OCI-LY3 (cell line): ENCODE data around the gene PIEZO2.

Experiments
- H2AFZ ChIP-seq: fragments of 200-600, 300-600 bp; shearing (Covaris generic); 2 replicates; pipeline ENCODE4 v1.6.0; 2014; ENCODE audit warnings: antibody characterized with exemption, low read depth, low read length
- H3K27ac ChIP-seq: fragments of 200-600, 300-600 bp; sonication (generic); 2 replicates; pipeline ENCODE4 v1.5.1; 2014; ENCODE audit warnings: mild to moderate bottlenecking, low read length, moderate library complexity, mixed read lengths
- H3K27me3 ChIP-seq: fragments of 200-600, 300-600 bp; sonication (generic); 2 replicates; pipeline ENCODE4 v1.6.1; 2014; ENCODE audit warnings: low read depth, low read length, mixed read lengths
- H3K36me3 ChIP-seq: fragments of 200-600, 300-600 bp; sonication (generic); replicated peaks from 2 replicates; pipeline ENCODE3; 2014; ENCODE audit warnings: low read depth, low read length, mixed read lengths
- H3K4me1 ChIP-seq: fragments of 300-600, 200-600 bp; sonication (generic); 2 replicates; pipeline ENCODE4 v1.6.1; 2014; ENCODE audit warnings: low read length, mixed read lengths
- H3K4me2 ChIP-seq: fragments of 200-600, 300-600 bp; sonication (generic); 2 replicates; pipeline ENCODE4 v1.6.1; 2014; ENCODE audit warnings: low read length, mixed read lengths
- H3K4me3 ChIP-seq: fragments of 300-600, 200-600 bp; sonication (generic); 2 replicates; pipeline ENCODE4 v1.5.1; 2014; ENCODE audit warnings: antibody characterized with exemption, mild to moderate bottlenecking, low read length, moderate library complexity
- H3K79me2 ChIP-seq: fragments of 300-600, 200-600 bp; shearing (Covaris generic); 2 replicates; pipeline ENCODE4 v1.6.1; 2014; ENCODE audit warnings: mild to moderate bottlenecking, low read length, mixed read lengths
- H3K9ac ChIP-seq: fragments of 300-600, 200-600 bp; shearing (Covaris generic); 2 replicates; pipeline ENCODE4 v1.6.0; 2014; ENCODE audit warnings: mild to moderate bottlenecking, low read length, moderate library complexity
- H3K9me3 ChIP-seq: fragments of 200-600, 300-600 bp; shearing (Covaris generic); 2 replicates; pipeline ENCODE4 v1.6.1; 2014; ENCODE audit warnings: low read length, mixed read lengths; ENCODE audit not compliant: insufficient read depth
- H4K20me1 ChIP-seq: fragments of 200-600, 300-600 bp; sonication (generic); 2 replicates; pipeline ENCODE4 v1.6.1; 2016; ENCODE audit warnings: low read length, mixed read lengths; ENCODE audit not compliant: insufficient read depth
- CTCF ChIP-seq: fragments of 200-600, 300-600 bp; sonication (generic); IDR thresholded peaks from 2 replicates; pipeline ENCODE4 v1.5.1; 2014; ENCODE audit warnings: antibody characterized with exemption, low read length, low read depth
- EZH2phosphoT487 ChIP-seq: fragments of 200-600 bp; shearing (Covaris generic); IDR thresholded peaks from 2 replicates; pipeline ENCODE4 v1.6.1; 2018; ENCODE audit warnings: antibody characterized with exemption, mixed run types, low read depth

PIEZO2 gene

DNA sequence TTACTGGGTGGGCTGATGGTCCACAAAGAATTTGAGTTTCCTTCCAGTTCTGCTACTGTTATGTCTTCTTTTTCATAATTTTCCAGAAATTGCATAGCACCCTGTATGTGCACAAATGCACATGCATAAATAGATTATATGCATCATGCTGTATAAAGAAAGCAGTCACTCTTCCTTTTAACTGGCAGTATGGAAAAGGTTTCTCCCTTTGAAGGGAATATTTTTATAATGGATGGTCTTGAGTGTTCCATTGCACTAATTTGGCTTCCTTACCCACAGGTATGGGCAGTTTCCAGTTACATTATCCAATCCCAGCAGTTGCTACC, 469.1 kb downstream of the PIEZO2 start:
- Histone ChIP-seq H3K4me3 (no peak overlapping the region), H3K4me1 (peaks cover 6% of the 10 kb centered on the region), H3K9ac (no peak overlapping the region), H4K20me1 (no peaks in the 10 kb centered on the region), H3K4me2 (no peak overlapping the region), H3K79me2 (no peaks in the 10 kb centered on the region), H3K27ac (no peak overlapping the region), H2AFZ (no peak overlapping the region), H3K27me3 (0 out of 2 replicates have a peak, but pooled peaks cover 3% of the 10 kb centered on the region), H3K36me3 (no peaks in the 10 kb centered on the region), H3K9me3 (no peaks in the 10 kb centered on the region)
- TF ChIP-seq EZH2phosphoT487 (no peak), CTCF (no peak)

DNA sequence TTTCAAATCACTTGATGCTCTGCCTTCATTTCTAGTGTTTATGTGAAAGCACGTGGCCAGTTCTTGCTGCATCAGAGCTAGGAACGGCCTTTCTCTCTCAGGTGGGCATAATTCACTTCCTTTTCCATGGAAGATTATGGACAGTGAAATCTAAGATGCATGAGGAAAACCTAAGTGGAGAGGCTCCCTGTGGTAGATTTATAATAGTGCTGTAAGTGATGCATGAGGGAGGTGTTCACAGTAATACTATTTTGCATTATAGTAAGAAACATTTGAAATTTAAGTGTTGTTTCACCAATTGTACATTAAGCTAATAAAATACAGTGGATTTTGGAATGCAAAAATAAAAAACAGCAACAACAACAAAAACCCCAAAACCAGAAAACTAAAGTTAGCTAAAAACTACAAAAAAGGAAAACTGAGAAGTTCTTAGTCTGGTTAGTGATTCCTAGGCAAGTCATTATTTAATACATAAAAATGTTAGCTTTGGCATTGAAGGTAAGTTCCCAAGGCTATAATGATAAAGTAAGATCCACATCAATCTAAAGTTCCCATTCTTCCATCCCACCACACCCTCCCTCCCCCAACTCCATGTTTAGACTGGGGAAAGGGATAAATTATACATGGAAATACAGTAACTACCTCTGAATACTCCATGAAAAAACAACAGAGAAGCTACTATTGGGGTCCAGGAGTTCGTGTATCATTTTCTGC, 469.7 kb downstream of the PIEZO2 start:
- Histone ChIP-seq H3K4me3 (no peak overlapping the region), H3K9me3 (no peaks in the 10 kb centered on the region)
- TF ChIP-seq CTCF (no peak), EZH2phosphoT487 (no peak)

DNA sequence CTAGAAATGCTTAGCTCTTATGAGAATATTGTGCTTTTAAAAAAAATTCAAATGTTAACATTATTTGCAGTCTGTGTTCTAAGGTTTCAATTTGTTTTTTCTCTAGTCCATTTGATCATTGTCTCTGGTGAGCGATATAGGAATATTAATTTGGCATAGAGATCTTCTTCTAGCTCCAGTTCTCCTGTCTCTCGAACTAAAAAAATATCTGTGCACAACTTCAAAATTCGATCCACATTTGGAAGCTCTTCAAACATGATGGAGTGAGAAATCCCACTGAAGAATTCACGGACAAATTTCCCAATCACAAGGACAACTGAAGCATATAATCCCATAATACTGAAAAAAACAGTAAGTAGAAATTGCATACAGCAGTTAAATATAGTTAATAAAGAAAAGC, 477.9 kb downstream of the PIEZO2 start:
- Histone ChIP-seq H3K9me3 (no peaks in the 10 kb centered on the region), H3K4me2 (no peak overlapping the region), H2AFZ (no peak overlapping the region), H3K9ac (no peak overlapping the region), H4K20me1 (no peaks in the 10 kb centered on the region), H3K27ac (no peak overlapping the region), H3K4me1 (no peaks in the 10 kb centered on the region), H3K36me3 (no peaks in the 10 kb centered on the region), H3K4me3 (no peak overlapping the region), H3K27me3 (0 out of 2 replicates have a peak, but pooled peaks cover 4% of the 10 kb centered on the region), H3K79me2 (no peaks in the 10 kb centered on the region)
- no peak for TF ChIP-seq CTCF
- TF ChIP-seq EZH2phosphoT487 = no peak

More for the DNA sequence above, 469.7 kb downstream of the PIEZO2 start:
- no peak overlapping the region for H3K4me2 ChIP-seq
- no peak overlapping the region for H3K27ac ChIP-seq
- 0 out of 2 replicates have a peak, but pooled peaks cover 3% of the 10 kb centered on the region for H3K27me3 ChIP-seq
- peaks cover under 1% of the 10 kb centered on the region; the same call in 1 of the 2 replicates for H3K4me1 ChIP-seq
- H3K36me3 ChIP-seq = no peaks in the 10 kb centered on the region
- H4K20me1 ChIP-seq = no peaks in the 10 kb centered on the region
- no peak overlapping the region for H3K9ac ChIP-seq
- no peak overlapping the region for H2AFZ ChIP-seq
- H3K79me2 ChIP-seq = no peaks in the 10 kb centered on the region

- no peak for TF ChIP-seq EZH2phosphoT487
- no peak for TF ChIP-seq CTCF
- Histone ChIP-seq H3K9ac (no peak overlapping the region), H3K27ac (no peak overlapping the region), H3K4me3 (no peak overlapping the region), H4K20me1 (no peaks in the 10 kb centered on the region), H3K36me3 (no peaks in the 10 kb centered on the region), H3K79me2 (no peaks in the 10 kb centered on the region), H3K27me3 (0 out of 2 replicates have a peak, but pooled peaks cover 4% of the 10 kb centered on the region), H3K4me1 (no peaks in the 10 kb centered on the region), H3K4me2 (no peak overlapping the region), H2AFZ (no peak overlapping the region), H3K9me3 (no peaks in the 10 kb centered on the region)
Measured at GRCh38 chr18:10670856-10671255, 478.5 kb downstream of the PIEZO2 start.
